PC-3 (cell line): ENCODE data around the gene MED15. TPM values are rescaled to one million over a fixed set of nuclear protein-coding genes. Genes with fewer than 3 reads are reported as not detected.

Source experiments
- ATAC-seq: fragments of 200-7000 bp; cut with Tn5 transposase; 2 replicates; pipeline ENCODE4 v1.9.1; 2020; ENCODE audit warnings: mild to moderate bottlenecking, moderate library complexity
- BruUV-seq: library from RNA; stranded (reverse); fragments of 400-500 nt; replicated peaks from 2 replicates; lab custom pipeline; 2021; lab: Mats Ljungman, UMichigan
- CTCF ChIA-PET: fragments of 300-600 bp; sonication (Branson Sonifier 250); formaldehyde crosslinking; loops from one replicate; lab custom pipeline; 2022; ENCODE audit warnings: antibody characterized with exemption; lab: Charles Lee
- POLR2A ChIA-PET: fragments of 300-600 bp; sonication (Branson Sonifier 250); formaldehyde crosslinking; loops from one replicate; lab custom pipeline; 2022; ENCODE audit warnings: antibody characterized with exemption; ENCODE audit not compliant: unreplicated experiment; lab: Charles Lee
- DNase-seq: peaks from one replicate; pipeline ENCODE4 v3.0.0-alpha.2; 2015
- H2AFZ ChIP-seq: fragments of 300-600 bp; sonication (generic); 2 replicates; pipeline ENCODE4 v1.6.0; 2016; ENCODE audit warnings: antibody characterized with exemption, low read length
- H3F3A ChIP-seq: fragments of 300-600 bp; sonication (generic); one replicate; pipeline ENCODE4 v1.6.0; 2017; ENCODE audit warnings: antibody characterized with exemption, low read length, control low read depth, mild to moderate bottlenecking; ENCODE audit not compliant: unreplicated experiment
- H3K27ac ChIP-seq: fragments of 300-600 bp; sonication (generic); 2 replicates; pipeline ENCODE4 v1.5.1; 2016; ENCODE audit warnings: mild to moderate bottlenecking, low read length
- H3K27me3 ChIP-seq: fragments of 300-600 bp; sonication (generic); 2 replicates; pipeline ENCODE4 v1.6.1; 2016; ENCODE audit warnings: low read length, mixed read lengths
- H3K36me3 ChIP-seq: fragments of 300-600 bp; sonication (generic); 2 replicates; pipeline ENCODE4 v1.6.1; 2016; ENCODE audit warnings: low read depth, mixed run types, low read length, mixed read lengths
- H3K4me1 ChIP-seq: fragments of 300-600 bp; sonication (generic); 2 replicates; pipeline ENCODE4 v1.5.1; 2016; ENCODE audit warnings: low read length; ENCODE audit not compliant: insufficient read depth
- H3K4me2 ChIP-seq: fragments of 300-600 bp; sonication (generic); 2 replicates; pipeline ENCODE4 v1.6.0; 2016; ENCODE audit warnings: low read length
- H3K4me3 ChIP-seq: fragments of 300-600 bp; sonication (generic); 2 replicates; pipeline ENCODE4 v1.5.1; 2016; ENCODE audit warnings: mild to moderate bottlenecking, low read length, mixed read lengths
- H3K79me2 ChIP-seq: fragments of 300-600 bp; sonication (generic); 2 replicates; pipeline ENCODE4 v1.6.1; 2017; ENCODE audit warnings: low read length, mixed read lengths
- H3K9ac ChIP-seq: fragments of 300-600 bp; sonication (generic); 2 replicates; pipeline ENCODE4 v1.6.0; 2016; ENCODE audit warnings: mild to moderate bottlenecking, low read length
- H3K9me2 ChIP-seq: fragments of 300-600 bp; sonication (generic); replicated peaks from 2 replicates; pipeline ENCODE4 v1.6.1; 2016; ENCODE audit warnings: mixed run types, low read length, mixed read lengths
- H3K9me3 ChIP-seq: fragments of 300-600 bp; sonication (generic); 2 replicates; pipeline ENCODE4 v1.6.1; 2016; ENCODE audit warnings: low read length, mixed read lengths
- H4K20me1 ChIP-seq: fragments of 300-600 bp; sonication (generic); 2 replicates; pipeline ENCODE4 v1.6.1; 2016; ENCODE audit warnings: low read length, mixed read lengths
- CTCF ChIP-seq: fragments of 300-600 bp; sonication (generic); conservative IDR thresholded peaks from 2 replicates; pipeline ENCODE4 v1.5.1; 2017; ENCODE audit warnings: antibody characterized with exemption, low read depth, mild to moderate bottlenecking, low read length
- EZH2 ChIP-seq: fragments of 300-600 bp; sonication (generic); IDR thresholded peaks from one replicate; pipeline ENCODE4 v1.6.1; 2017; ENCODE audit warnings: antibody characterized with exemption, mild to moderate bottlenecking, low read length; ENCODE audit not compliant: unreplicated experiment
- EZH2phosphoT487 ChIP-seq: fragments of 300-600 bp; sonication (generic); IDR thresholded peaks from 2 replicates; pipeline ENCODE4 v1.6.1; 2018; ENCODE audit warnings: mild to moderate bottlenecking, antibody characterized with exemption, low read length, borderline replicate concordance
- intact Hi-C: fragments of 100-400 bp; cut with micrococcal nuclease; formaldehyde crosslinking; loops from 2 replicates; pipeline ENCODE4 v1.9.0; 2023
- total RNA-seq: library from RNA; depleted of rRNA; stranded (reverse); fragments of >200 nt; gene quantifications from 2 replicates; pipeline ENCODE4 v1.2.3, GENCODE V29; 2014

The MED15 gene
- total RNA-seq, 1 experiment from 2014 or later, result 55.9 TPM

GRCh38 chr22:20621162-20621561, 113.8 kb downstream of the MED15 start:
- no peaks in the 10 kb centered on the region for H3K9me3 ChIP-seq
- no peak overlapping the region for H3K9ac ChIP-seq
- intact Hi-C loops, result no loop called here
- no peaks in the 10 kb centered on the region for H3K9me2 ChIP-seq
- H3F3A ChIP-seq, result no peaks in the 10 kb centered on the region
- BruUV-seq, result no TSS peak
- no peak overlapping the region for H3K4me3 ChIP-seq
- no peaks in the 10 kb centered on the region for H3K79me2 ChIP-seq
- H2AFZ ChIP-seq, result no peak overlapping the region
- ChIA-PET POLR2A (no interaction called here), CTCF (no interaction called here)
- no peaks in the 10 kb centered on the region for H4K20me1 ChIP-seq
- no peak for DNase-seq
- no peaks in the 10 kb centered on the region for H3K4me1 ChIP-seq
- no peak overlapping the region for H3K27ac ChIP-seq
- no peaks in the 10 kb centered on the region for H3K36me3 ChIP-seq
- H3K27me3 ChIP-seq, result no peaks in the 10 kb centered on the region
- H3K4me2 ChIP-seq, result no peak overlapping the region
- TF ChIP-seq EZH2, result no peak
- TF ChIP-seq CTCF, result no peak
- no peak for TF ChIP-seq EZH2phosphoT487
- no peak for ATAC-seq

GRCh38 chr22:20622650-20623339, 115.4 kb downstream of the MED15 start:
- Histone ChIP-seq H3K9me2 (no peaks in the 10 kb centered on the region), H3F3A (no peaks in the 10 kb centered on the region), H3K4me1 (no peaks in the 10 kb centered on the region), H4K20me1 (no peaks in the 10 kb centered on the region), H2AFZ (no peak overlapping the region), H3K79me2 (no peaks in the 10 kb centered on the region), H3K36me3 (no peaks in the 10 kb centered on the region), H3K27ac (no peak overlapping the region), H3K4me2 (no peak overlapping the region), H3K9me3 (no peaks in the 10 kb centered on the region), H3K27me3 (no peaks in the 10 kb centered on the region; the same call in 1 of the 2 replicates), H3K4me3 (no peak overlapping the region), H3K9ac (no peak overlapping the region)
- intact Hi-C loops, result no loop called here
- ChIA-PET POLR2A (no interaction called here), CTCF (no interaction called here)
- TF ChIP-seq EZH2phosphoT487 (no peak), EZH2 (no peak), CTCF (no peak)
- DNase-seq (no peak), ATAC-seq (no peak)
- BruUV-seq, result no TSS peak

GRCh38 chr22:20624161-20624616, 116.8 kb downstream of the MED15 start:
- Histone ChIP-seq H3K4me1 (no peaks in the 10 kb centered on the region), H3K36me3 (no peaks in the 10 kb centered on the region), H3K9me3 (no peaks in the 10 kb centered on the region), H3K4me2 (no peak overlapping the region), H3K9ac (no peak overlapping the region), H3F3A (no peaks in the 10 kb centered on the region), H4K20me1 (no peaks in the 10 kb centered on the region), H2AFZ (no peak overlapping the region), H3K9me2 (no peaks in the 10 kb centered on the region), H3K4me3 (no peak overlapping the region), H3K27ac (no peak overlapping the region), H3K27me3 (no peaks in the 10 kb centered on the region; the same call in 1 of the 2 replicates), H3K79me2 (no peaks in the 10 kb centered on the region)
- DNase-seq, result peak; percentile 23
- no peak for TF ChIP-seq CTCF
- CTCF ChIA-PET, result no interaction called here
- POLR2A ChIA-PET, result interaction anchor here (0.6 kb wide), 1 partner anchor 1023 kb away, joined by 5 read pairs; no protein-coding TSS in a partner anchor
- intact Hi-C loops, result no loop called here
- no peak; the same call in 1 of the 2 replicates for ATAC-seq
- BruUV-seq, result no TSS peak
